ENCODE data around the gene SERHL2.
"Not testable (repeated sequence)": the region's sequence is repeated elsewhere in the genome, so short reads cannot be mapped to it uniquely, and the experiment has no call there.

Gene SERHL2

DNA sequence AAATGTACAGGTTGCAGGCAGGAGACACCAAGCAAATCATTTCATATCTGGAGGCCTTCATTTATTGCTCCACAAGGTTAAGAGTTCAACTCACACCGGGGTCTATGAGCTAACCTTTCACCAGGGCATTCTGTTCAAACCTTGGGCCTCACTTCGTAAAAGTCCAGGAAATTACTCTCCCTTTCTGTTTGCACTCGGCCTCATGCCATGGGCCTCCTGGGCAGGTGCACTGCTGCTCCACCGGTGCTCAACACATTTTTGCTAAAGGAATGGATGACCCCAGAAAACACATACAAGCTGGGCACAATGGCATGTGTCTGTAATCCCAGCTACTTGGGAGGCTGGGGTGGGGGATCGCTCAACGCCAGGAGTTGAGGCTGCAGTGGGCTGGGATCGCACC, 17.6 kb upstream of the SERHL2 start:
- no peak for DNase-seq

DNA sequence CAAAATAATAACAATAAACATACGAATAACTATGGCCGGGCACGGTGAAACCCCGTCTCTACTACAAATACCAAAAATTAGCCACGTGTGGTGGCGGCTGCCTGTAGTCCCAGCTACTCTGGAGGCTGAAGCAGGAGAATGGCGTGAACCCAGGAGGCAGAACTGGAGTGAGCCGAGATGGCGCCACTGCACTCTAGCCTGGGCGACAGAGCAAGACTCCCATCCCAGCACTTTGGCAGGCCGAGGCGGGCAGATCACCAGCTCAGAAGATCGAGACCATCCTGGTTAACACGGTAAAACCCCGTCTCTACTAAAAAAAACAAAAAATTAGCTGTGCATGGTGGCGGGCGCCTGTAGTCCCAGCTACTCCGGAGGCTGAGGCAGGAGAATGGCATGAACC, 17.1 kb upstream of the SERHL2 start:
- DNase-seq = not testable (repeated sequence)

DNA sequence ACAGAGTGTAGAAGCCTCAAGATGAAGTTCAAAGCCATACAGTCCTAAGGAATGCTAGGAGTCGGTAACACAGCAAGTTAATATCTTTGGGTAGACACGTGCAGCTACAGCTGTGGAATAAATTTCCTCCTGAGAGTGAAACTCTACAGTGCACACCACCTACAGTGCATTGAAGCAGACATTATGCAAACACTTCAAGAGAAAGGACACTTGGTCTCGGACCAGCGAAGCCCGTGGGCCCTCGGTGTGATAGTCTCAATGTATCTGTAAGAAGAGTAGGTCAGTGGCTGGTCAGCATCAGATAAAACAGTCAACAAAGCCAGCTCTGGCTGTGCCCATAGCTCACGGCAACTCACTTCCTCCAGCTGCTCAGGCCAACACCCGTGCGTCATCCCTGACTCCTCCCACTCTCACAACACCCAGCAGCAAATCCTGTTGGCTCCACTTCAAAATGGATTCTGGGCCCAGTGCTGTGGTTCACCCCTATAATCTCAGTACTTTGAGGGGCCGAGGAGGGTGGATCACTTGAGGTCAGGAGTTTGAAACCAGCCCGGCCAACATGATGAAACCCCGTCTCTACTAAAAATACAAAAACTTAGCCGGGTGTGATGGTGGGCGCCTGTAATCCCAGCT, 16.4 kb upstream of the SERHL2 start:
- not testable (repeated sequence) for DNase-seq

DNA sequence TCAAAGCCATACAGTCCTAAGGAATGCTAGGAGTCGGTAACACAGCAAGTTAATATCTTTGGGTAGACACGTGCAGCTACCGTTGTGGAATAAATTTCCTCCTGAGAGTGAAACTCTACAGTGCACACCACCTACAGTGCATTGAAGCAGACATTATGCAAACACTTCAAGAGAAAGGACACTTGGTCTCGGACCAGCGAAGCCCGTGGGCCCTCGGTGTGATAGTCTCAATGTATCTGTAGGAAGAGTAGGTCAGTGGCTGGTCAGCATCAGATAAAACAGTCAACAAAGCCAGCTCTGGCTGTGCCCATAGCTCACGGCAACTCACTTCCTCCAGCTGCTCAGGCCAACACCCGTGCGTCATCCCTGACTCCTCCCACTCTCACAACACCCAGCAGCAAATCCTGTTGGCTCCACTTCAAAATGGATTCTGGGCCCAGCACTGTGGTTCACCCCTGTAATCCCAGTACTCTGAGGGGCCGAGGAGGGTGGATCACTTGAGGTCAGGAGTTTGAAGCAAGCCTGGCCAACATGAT, 14.5 kb upstream of the SERHL2 start:
- not testable (repeated sequence) for DNase-seq

DNA sequence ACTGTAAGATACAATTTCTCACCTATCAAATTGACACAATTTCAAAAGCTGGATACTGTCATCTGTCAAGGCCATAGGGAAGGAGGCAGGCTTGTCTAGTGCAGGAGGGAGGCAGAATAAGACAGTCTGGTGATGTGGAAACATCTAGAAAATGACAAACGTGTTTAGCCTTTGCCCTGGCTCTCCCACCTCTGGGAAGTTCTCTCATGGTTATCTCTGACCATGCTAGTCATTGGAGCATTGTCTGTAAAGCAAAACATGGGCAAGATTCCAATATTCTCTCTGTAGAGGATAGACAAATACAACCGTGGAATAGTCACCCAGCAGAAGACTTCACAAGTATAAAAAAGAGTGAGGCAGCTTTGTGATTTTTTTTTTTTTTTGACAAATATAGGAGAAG, 9.1 kb upstream of the SERHL2 start:
- DNase-seq = no peak

DNA sequence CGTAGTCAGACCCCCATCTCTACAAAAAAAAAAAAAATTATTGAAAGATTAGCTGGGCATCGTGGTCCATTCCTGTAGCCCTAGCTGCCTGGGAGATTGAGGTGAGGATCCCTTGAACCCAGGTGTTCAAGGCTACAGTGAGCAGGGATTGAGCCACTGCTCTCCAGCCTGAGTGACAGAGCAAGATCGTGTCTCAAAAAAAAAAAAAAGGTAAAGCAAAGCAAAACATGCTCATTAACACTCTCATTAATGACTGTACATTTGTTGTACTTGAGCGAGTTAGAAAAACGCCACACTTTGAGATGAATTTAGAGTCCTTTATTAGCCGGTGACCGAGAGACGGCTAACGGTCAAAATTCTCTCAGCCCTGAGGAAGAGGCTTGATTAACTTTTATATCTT, 6.2 kb upstream of the SERHL2 start:
- DNase-seq = no peak

DNA sequence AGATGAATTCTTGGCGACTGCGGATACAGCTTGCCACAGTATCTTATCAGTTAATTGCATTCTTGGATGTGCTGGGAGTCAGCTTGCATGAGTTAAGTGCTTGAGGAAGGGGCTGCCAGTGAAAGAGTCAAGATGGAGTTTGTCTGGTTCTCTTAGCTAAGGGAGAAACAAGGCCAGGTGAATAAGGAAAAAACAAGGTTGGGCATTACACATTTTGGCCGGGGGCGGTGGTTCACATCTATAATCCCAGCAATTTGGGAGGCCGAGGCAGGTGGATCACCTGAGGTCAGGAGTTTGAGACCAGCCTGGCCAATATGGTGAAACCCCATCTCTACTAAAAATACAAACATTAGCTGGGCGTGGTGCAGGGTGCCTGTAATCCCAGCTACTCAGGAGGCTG, 5.6 kb upstream of the SERHL2 start:
- not testable (repeated sequence) for DNase-seq

DNA sequence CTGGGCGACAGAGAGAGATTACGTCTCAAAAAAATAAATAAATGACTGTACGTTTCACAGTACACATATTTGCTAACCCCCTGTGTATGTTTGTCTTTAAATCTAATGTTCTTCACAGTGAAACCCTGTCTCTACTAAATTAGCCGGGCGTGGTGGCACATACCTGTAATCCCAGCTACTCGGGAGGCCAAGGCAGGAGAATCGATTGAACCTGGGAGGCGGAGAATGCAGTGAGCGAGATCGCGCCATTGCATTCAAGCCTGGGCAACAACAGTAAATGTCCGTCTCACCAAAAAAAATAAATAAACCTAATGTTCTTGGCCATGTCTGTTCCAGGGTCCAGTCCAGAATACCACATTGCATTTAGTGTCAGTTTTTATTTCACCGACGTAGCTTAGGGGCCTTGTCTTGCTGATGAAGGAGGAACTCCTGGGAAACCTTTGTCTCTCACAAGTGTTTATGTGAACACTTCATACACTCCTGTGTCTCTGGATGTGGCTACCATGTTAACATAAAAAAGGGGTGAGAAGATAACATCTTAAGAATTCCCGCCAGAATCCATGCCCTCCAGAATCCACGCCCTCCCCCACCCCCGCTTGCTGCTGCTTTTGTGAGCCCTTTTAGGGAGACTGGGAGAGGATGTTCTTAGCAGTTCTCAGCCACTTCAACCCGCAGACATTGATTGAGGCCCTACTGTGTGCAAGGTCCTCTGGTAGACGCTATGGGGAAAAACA, 5.0 kb upstream of the SERHL2 start:
- DNase-seq = no peak

DNA sequence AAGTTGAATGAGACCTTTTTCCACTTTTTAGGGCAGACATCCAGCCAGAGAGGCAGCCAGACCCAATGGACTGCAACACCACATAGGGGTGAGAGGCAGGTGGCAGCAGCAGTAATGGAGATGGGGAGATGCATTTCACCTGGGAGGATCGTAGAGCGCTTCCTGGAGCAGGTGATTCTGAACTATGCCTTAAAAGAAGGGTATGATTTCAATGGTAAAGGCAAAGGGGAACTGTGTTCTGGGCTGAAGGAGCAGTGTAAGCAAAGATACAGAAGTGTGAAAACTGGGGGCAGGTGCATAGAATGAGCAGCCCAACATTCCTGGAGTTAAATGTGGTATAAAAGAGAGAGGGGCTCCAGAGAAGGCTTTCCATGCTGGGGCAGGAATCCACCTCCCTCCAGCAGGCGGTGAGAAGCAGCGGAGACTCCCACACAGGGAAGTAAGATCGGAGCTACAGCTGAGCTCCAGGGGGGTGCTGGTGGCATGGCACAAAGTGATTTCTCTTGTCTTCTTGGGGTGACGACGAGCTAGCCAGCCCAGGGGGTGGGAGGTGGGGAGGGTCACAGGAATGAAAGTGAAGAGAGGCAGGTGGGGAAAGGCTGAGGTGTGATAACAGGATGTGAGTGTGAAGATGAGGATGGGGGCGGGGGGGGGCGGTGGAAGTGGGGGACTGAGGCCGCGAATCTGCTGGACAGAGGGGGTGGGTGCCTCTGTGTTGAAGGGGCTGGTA, 4.3 kb upstream of the SERHL2 start:
- no peak for DNase-seq

DNA sequence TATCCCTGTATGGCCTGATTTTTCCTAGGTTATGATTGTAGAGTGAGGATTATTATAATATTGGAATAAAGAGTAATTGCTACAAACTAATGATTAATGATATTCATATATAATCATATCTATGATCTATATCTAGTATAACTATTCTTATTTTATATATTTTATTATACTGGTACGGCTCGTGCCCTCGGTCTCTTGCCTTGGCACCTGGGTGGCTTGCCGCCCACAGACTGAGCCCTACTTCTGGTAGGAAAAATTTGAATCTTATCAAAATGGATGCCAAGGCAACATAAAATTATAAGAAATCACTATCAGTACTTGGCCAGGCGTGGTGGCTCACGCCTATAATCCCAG, 1.5 kb upstream of the SERHL2 start:
- not testable (repeated sequence) for DNase-seq

DNA sequence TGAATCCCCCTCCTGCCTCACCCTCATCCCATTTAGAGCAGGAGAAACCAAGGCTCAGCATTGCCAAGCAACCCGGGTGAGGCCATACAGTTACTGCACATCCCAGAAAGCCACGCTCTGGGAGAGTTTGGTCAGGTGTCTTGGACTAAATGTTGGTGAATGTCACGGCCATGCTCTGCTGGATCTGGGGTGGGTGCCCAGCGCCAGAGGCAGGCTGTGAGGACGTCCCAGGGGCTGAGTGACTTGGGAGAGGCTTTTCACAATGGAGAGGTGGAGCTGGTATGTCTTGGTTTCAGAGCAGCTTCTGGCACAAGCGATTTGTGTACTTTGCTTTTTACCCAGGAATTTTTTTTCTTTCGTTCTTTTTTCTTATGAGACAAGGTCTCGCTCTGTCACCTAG, 6.6 kb downstream of the SERHL2 start:
- no peak for DNase-seq

DNA sequence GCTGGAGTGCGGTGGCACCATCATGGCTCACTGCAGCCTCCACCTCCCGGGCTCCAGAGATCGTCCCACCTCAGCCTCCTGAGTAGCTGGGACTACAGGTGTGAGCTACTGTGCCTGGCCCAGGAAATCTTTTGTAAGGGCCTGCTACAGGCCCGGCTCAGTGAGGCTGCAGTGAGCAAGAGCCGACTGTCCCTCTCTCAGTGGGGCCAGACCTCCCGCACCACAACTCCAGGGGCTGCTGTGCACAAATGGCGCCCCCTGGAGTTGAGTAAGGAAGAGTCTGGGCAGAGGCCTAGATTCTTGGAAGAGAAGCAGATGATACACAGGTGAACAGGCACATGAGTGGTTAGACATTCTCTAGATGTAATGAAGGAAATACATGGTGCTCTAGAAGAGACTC, 7.0 kb downstream of the SERHL2 start:
- DNase-seq = no peak

DNA sequence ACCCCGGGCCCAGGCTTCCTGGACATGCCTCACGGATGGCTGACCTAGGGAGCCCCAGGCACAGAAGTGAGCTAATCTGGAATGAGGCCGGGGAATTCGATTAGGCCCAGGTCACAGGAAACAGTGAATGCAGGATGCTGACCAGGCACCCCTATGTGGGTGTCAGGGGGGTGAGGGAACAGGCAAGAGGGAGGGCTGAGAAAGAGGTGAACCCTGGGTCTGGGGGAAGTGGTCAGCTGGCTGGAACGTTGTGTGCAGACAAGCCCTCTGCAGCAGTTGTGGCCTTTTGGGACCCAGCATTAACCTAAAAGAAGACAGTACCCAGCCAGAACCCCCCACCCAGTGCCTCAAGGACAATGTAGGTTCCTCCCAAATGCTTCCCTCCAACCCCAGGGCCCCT, 8.1 kb downstream of the SERHL2 start:
- no peak for DNase-seq

DNA sequence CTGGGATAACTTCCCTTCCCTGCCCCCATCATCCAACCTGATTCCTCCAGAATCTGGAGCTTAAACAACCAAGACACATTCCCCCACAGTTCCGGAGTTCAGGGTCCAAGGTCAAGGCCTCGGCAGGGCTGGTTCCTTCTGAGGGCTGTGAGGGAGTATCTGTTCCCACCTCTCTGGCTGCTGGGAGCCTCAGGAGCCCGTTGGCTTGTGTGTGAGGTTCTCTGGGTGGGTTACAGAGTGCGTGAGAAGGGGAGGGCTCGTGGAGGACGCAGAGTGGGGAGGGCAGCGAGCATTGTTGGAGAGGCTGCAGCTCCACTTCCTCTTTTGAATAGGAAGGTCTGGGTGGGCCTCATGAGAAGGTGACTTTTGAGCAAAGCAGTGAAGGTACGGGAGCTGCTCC, 8.5 kb downstream of the SERHL2 start:
- DNase-seq = no peak

DNA sequence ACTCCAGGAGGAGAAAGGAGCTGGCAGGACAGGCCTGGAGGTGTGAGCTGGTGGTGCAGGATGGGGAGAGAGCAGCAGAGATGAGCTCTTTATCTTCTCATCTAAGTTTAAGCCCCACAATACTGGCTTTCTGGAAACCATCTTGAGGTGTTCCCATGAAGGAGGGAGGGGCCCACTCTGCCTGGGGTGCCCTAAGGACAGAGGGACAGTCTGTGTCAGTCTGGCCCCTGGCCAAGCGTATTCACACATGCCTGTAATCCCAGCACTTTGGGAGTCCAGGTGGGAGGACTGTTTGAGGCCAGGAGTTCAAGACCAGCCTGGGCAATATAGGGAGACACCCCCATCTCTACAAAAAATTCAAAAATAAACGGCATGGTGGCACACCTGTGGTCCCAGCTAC, 8.9 kb downstream of the SERHL2 start:
- DNase-seq = no peak

DNA sequence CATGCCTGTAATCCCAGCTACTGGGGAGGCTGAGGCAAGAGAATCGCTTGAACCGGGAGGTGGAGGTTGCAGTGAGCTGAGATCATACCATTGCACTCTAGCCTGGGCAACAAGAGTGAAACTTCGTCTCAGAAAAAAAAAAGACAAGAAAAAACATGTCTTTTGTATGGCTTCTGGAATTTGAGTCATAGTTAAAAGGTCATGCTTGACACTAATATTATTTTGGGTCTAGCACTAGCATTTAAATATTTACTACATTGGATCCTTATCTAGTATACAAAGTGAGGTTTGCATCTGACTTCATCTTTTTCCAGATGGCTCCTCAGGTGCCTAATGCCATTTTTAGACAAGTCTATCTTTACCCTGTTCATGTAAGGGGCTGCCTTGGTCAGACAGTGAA, 10.2 kb downstream of the SERHL2 start:
- not testable (repeated sequence) for DNase-seq

DNA sequence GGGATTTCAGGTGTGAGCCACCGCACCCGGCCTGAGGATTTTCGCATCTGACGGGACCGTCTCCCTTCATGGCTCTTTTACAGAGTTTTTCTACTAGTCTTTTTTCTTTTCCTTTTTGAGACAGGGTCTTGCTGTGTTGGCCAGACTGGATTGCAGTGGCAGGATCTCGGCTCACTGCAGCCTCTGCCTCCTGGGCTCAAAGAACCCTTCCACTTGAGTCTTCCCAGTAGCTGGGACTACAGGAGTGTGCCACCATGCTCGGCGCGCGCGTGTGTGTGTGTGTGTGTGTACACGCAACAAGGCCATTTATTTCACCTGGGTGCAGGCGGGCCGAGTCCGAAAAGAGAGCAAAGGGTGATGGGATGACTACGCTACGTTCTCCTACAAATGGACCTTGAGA, 10.9 kb downstream of the SERHL2 start:
- no peak for DNase-seq

DNA sequence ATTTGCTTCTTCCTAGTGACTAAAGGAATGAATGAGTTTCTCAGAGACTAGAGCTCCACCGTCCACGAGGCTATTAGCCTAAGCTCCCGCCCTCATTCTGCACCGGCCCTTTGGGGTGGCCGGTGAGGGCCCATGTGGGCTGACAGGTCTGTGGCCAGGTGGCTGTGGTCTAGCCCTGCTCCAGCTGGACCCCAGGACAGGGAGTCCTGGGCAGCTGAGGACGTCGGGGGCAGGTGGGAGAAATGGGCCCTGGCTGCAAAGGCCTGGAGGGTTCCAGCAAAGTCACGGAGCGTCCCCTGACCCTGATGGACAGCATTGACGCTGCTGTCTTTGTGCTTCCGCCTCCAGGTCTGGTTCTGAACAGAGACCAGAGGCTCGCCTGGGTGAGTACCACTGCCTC, 12.2 kb downstream of the SERHL2 start:
- no peak for DNase-seq

DNA sequence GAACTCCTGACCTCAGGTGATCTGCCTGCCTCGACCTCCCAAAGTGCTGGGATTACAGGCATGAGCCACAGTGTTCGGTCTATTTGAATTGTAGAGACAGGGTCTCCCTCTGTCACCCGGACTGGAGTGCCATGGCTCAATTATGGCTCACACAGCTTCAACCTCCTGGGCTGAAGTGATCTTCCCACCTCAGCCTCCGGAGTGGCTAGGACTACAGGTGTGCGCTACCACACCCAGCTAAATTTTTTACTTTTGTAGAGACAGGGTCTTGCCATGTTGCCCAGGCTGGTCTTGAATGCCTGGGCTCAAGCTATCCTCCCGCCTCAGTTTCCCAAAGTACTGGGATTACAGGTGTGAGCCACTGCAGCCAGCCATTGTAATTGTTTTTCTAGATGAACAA, 14.2 kb downstream of the SERHL2 start:
- not testable (repeated sequence) for DNase-seq

DNA sequence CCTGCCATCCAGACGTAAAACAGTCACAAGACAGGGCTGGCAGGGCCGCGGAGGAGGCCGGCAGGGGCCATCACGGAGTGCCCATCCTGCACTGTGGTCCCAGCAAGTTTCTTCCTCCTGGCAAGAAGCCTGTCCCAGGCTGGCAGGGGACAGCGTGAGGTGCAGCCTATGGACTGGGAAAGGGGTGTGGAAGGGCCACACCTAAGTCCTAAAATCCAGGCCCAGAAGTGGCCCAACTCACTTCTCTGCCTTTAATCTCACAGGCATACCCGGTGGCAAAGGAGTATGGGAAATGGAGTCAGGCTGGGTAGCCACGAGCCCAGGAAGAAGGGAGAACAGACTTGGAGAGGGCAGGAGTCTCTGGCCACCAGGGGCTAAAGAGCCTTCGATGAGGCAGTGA, 16.8 kb downstream of the SERHL2 start:
- not testable (repeated sequence) for DNase-seq

DNA sequence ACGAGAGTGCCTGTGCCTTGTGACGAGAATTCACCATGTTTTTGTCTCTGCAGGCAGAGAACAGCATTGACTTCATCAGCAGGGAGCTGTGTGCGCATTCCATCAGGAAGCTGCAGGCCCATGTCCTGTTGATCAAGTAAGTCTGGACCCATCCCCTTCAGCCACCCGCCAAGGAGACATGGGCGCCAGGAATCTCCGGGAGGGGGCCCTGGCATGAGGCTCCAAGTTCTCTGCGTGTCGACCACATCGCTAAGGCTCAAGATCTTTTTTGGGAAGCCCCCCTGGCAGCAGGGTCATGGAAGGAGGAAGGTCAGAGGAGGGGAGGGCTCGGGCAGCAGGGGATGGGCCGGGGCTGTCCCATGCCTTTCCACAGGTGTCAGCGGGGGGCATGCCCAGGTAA, 17.3 kb downstream of the SERHL2 start:
- DNase-seq = not testable (repeated sequence)

DNA sequence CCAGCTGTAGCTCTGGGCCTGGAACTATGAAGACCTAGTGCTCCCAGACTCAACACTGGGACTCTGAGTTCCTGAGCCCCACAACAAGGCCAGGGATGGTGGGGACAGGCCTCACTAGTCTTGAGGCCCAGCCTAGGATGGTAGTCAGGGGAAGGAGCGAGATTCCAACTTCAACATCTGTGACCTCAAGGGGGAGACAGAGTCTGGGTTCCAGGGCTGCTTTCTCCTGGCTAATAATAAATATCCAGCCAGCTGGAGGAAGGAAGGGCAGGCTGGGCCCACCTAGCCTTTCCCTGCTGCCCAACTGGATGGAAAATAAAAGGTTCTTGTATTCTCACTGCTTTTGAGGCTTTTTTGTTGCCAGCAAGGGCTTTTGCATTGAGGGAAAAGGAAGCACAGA, 20.3 kb downstream of the SERHL2 start:
- DNase-seq = not testable (repeated sequence)

DNA sequence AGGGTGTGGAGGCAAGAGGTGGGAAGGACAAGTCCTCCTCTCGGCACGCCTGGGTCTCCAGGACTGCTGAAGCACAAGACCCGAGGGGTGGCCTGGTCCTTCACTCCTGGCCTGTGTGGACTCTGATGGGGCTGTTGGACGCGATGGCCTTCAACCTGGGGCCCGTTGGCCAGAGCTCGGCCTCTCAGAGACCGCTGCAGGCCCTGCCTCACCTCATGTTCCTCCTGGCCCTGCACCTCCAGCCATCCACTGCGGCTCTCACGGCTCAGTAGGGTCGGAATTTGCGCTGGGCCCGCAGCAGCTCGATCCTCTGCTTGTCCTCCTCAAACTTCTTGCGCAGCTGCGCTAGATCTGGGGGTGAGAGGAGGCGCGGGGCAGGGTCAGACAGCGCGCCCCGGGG, 20.7 kb downstream of the SERHL2 start:
- not testable (repeated sequence) for DNase-seq

DNA sequence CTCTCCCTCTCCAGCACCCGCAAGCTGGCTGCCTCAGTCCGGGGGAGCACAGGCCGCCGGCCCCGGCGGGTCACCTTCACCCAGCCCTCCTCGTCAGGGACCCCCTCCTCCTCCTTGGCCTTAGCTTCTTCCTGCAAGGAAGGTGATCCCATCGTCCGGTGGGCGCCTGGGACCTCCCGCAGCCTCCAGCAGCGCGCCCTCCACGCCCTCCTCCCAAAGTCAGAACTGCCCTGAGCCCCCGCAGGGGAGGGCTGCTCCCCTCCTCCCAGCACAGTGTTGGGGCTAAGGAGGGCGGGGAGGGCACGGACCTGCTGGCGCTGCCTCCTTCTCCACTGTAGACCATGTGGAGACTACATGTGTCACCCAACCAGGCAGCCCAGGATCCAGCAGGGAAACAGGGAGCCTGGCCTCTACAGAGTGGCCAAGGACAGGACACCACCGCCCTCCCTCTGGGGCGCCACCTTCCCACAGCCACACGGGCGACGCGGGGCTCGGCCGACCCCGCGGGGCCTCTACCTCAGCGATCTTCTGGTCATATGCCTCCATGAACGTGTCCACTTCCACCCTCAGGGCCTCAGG, 22.3 kb downstream of the SERHL2 start:
- DNase-seq = not testable (repeated sequence)

All from cortex of kidney (tissue), 1 donor.